ENCODE data around the gene PAOX. TPM values are rescaled to one million over a fixed set of nuclear protein-coding genes. Genes with fewer than 3 reads are reported as not detected.
"Not testable (repeated sequence)": the region's sequence is repeated elsewhere in the genome, so short reads cannot be mapped to it uniquely, and the experiment has no call there.

PAOX gene
- polyA plus RNA-seq, 1 experiment = 4.5 TPM

- POLR2A ChIA-PET = no interaction called here
- Histone ChIP-seq H3K27me3 (ENCODE audit: control insufficient read depth, insufficient read depth, low read length) (no peaks in the 10 kb centered on the region), H3K4me3 (ENCODE audit: low read depth, low read length) (no peak overlapping the region), H3K36me3 (ENCODE audit: control insufficient read depth, insufficient read depth, low read length) (peaks cover 17% of the 10 kb centered on the region)
- CTCF ChIA-PET = interaction anchor here (1.1 kb wide), 1 partner anchor 35 kb away, joined by 3 read pairs; no protein-coding TSS in a partner anchor
- DNase-seq (ENCODE audit: low read depth) = no peak
- TF ChIP-seq CTCF (IDR thresholded peaks at IDR 0.05; ENCODE audit: insufficient read depth, low read depth, low read length) = no peak
These were observed 24.7 kb downstream of the PAOX start for GRCh38 chr10:133403784-133404183.

- H3K36me3 ChIP-seq (ENCODE audit: control insufficient read depth, insufficient read depth, low read length) = peaks cover 11% of the 10 kb centered on the region
- CTCF ChIA-PET = interaction anchor here (1.0 kb wide), 1 partner anchor 76 kb away, joined by 4 read pairs; no protein-coding TSS in a partner anchor
- no peaks in the 10 kb centered on the region for H3K27me3 ChIP-seq (ENCODE audit: control insufficient read depth, insufficient read depth, low read length)
- H3K4me3 ChIP-seq (ENCODE audit: low read depth, low read length) = no peak overlapping the region
- POLR2A ChIA-PET = no interaction called here
- no peak for DNase-seq (ENCODE audit: low read depth)
- no peak for TF ChIP-seq CTCF (IDR thresholded peaks at IDR 0.05; ENCODE audit: insufficient read depth, low read depth, low read length)
These were observed 26.2 kb downstream of the PAOX start for GRCh38 chr10:133405272-133405671.

GRCh38 chr10:133405844-133406527, 26.9 kb downstream of the PAOX start:
- POLR2A ChIA-PET = no interaction called here
- H3K4me3 ChIP-seq (ENCODE audit: low read depth, low read length) = no peak overlapping the region
- CTCF ChIA-PET = interaction anchor here (1.0 kb wide), 1 partner anchor 76 kb away, joined by 4 read pairs; no protein-coding TSS in a partner anchor
- DNase-seq (ENCODE audit: low read depth) = peak; percentile 17
- peaks cover 11% of the 10 kb centered on the region for H3K36me3 ChIP-seq (ENCODE audit: control insufficient read depth, insufficient read depth, low read length)
- no peaks in the 10 kb centered on the region for H3K27me3 ChIP-seq (ENCODE audit: control insufficient read depth, insufficient read depth, low read length)
- no peak for TF ChIP-seq CTCF (IDR thresholded peaks at IDR 0.05; ENCODE audit: insufficient read depth, low read depth, low read length)

GRCh38 chr10:133411523-133412380, 32.7 kb downstream of the PAOX start:
- TF ChIP-seq CTCF (IDR thresholded peaks at IDR 0.05; ENCODE audit: insufficient read depth, low read depth, low read length) = no peak
- peaks cover 5% of the 10 kb centered on the region for H3K36me3 ChIP-seq (ENCODE audit: control insufficient read depth, insufficient read depth, low read length)
- ChIA-PET CTCF (interaction anchor here (1.5 kb wide), 1 partner anchor 27 kb away, joined by 3 read pairs; no protein-coding TSS in a partner anchor), POLR2A (no interaction called here)
- H3K27me3 ChIP-seq (ENCODE audit: control insufficient read depth, insufficient read depth, low read length) = no peaks in the 10 kb centered on the region
- no peak overlapping the region for H3K4me3 ChIP-seq (ENCODE audit: low read depth, low read length)
- no peak for DNase-seq (ENCODE audit: low read depth)

- POLR2A ChIA-PET = no interaction called here
- DNase-seq (ENCODE audit: low read depth) = no peak
- Histone ChIP-seq H3K4me3 (ENCODE audit: low read depth, low read length) (no peak overlapping the region), H3K36me3 (ENCODE audit: control insufficient read depth, insufficient read depth, low read length) (peaks cover 5% of the 10 kb centered on the region), H3K27me3 (ENCODE audit: control insufficient read depth, insufficient read depth, low read length) (no peaks in the 10 kb centered on the region)
- no peak for TF ChIP-seq CTCF (IDR thresholded peaks at IDR 0.05; ENCODE audit: insufficient read depth, low read depth, low read length)
- CTCF ChIA-PET = interaction anchor here (1.5 kb wide), 1 partner anchor 26 kb away, joined by 3 read pairs; no protein-coding TSS in a partner anchor
These were observed 33.3 kb downstream of the PAOX start for GRCh38 chr10:133412381-133412711.

- H3K4me3 ChIP-seq (ENCODE audit: low read depth, low read length); POLR2A ChIA-PET; DNase-seq (ENCODE audit: low read depth); CTCF ChIA-PET; H3K27me3 ChIP-seq (ENCODE audit: control insufficient read depth, insufficient read depth, low read length); H3K36me3 ChIP-seq (ENCODE audit: control insufficient read depth, insufficient read depth, low read length): not testable (repeated sequence)
These were observed 35.3 kb downstream of the PAOX start for GRCh38 chr10:133414401-133414800.

All from BJ (cell line).